H1 (cell line): ENCODE results near the gene MRC2. TPM values are rescaled to one million over a fixed set of nuclear protein-coding genes. Genes with fewer than 3 reads are reported as not detected.

ENCODE experiments used
- EGR1 ChIP-seq: IDR thresholded peaks from 2 replicates; pipeline ENCODE4 v1.6.1; 2011; ENCODE audit warnings: low read depth, low read length, borderline replicate concordance
- GTF2F1 ChIP-seq: IDR thresholded peaks from 2 replicates; pipeline ENCODE4 v1.6.1; 2012; ENCODE audit warnings: low read depth, low read length, improper control_type of control experiment, borderline replicate concordance
- RNF2 ChIP-seq: fragments of 200-900, 300-1000 bp; sonication (generic); IDR thresholded peaks from 2 replicates; pipeline ENCODE4 v1.7.1; 2016; ENCODE audit warnings: borderline replicate concordance, low read depth, mild to moderate bottlenecking, antibody characterized with exemption, low read length; ENCODE audit not compliant: poor library complexity, severe bottlenecking; ENCODE audit errors: missing control alignments
- polyA plus RNA-seq, 7 experiments: library from polyadenylated mRNA; depleted of rRNA in 3 of 7; stranded (reverse) in 5 of 7; unstranded in 2 of 7; fragments of >200 nt in 5 of 7; fragments of 200-250 nt in 2 of 7; gene quantifications; 1 replicate in 5 of 7; 2 replicates in 1 of 7; 4 replicates in 1 of 7; pipeline versions ENCODE4 v1.2.1 to v1.2.3, GENCODE V29; 2011 to 2013; ENCODE audit warnings: missing spikeins in 2 of 7, mixed read lengths in 2 of 7
- total RNA-seq: library from RNA; stranded (reverse); fragmentation: NEBNext Ultra II Directional; extraction: Animal tissue kit (Norgen Biotek cat#: 25700); gene quantifications from 2 replicates; pipeline ENCODE4 v1.2.1, GENCODE V29; 2021
- TF ChIP-seq, protein P1 (sequence below): fragments of 300-600 bp; sonication (generic); IDR thresholded peaks from 2 replicates; pipeline ENCODE4 v1.7.1; 2012; ENCODE audit warnings: low read length, moderate library complexity, mild to moderate bottlenecking, inconsistent platforms; ENCODE audit not compliant: insufficient replicate concordance
- TF ChIP-seq, protein P2 (sequence below), 3 experiments: IDR thresholded peaks; 1 replicate in 2 of 3; 2 replicates in 1 of 3; pipeline versions ENCODE4 v1.5.1 to v1.6.1; 2011; ENCODE audit warnings: low read length in 3 of 3, mild to moderate bottlenecking in 3 of 3, inconsistent platforms in 2 of 3, low read depth in 1 of 3, moderate library complexity in 1 of 3; ENCODE audit not compliant: insufficient read depth in 1 of 3; ENCODE audit errors: control extremely low read depth in 1 of 3

Gene MRC2
- total and polyA plus RNA-seq, 2 of the 8 experiments (the other 6 are each of a cell fraction or from before 2014, with no cell fraction given), result 7.0 to 24.2 TPM

DNA sequence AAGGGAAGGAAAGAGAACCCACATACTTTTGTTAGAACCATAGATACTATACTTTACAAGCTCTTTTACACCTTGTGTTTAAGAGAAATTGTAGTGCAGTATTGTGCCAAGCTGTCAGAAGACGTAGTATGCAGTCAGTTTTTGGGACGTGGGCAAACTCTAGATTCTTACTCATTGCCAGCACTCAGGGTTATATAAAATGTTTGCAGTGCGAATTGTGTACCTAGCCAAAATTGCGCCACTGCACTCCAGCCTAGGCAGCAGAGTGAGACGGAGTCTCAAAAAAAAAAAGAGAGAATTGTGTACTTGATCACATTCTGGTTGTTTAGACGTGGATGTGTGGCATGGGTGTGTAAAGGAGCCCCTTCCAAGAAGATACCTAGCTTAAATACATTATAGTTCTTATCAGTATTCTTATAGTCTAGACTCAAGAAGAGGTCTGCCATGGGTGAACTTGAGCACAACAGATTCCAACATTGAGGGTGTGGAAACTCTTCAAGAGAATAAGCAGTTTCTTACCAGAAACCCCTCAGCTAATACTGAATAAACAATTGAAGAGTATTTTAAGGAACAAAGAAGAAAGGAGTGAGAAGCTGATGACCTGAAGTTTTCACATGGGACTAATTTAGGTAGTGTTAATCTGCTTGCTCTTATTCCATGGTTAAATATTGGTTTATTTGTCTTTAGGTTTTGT lies 27.4 kb upstream of the MRC2 start (continued):
- TF ChIP-seq, protein P1, sequence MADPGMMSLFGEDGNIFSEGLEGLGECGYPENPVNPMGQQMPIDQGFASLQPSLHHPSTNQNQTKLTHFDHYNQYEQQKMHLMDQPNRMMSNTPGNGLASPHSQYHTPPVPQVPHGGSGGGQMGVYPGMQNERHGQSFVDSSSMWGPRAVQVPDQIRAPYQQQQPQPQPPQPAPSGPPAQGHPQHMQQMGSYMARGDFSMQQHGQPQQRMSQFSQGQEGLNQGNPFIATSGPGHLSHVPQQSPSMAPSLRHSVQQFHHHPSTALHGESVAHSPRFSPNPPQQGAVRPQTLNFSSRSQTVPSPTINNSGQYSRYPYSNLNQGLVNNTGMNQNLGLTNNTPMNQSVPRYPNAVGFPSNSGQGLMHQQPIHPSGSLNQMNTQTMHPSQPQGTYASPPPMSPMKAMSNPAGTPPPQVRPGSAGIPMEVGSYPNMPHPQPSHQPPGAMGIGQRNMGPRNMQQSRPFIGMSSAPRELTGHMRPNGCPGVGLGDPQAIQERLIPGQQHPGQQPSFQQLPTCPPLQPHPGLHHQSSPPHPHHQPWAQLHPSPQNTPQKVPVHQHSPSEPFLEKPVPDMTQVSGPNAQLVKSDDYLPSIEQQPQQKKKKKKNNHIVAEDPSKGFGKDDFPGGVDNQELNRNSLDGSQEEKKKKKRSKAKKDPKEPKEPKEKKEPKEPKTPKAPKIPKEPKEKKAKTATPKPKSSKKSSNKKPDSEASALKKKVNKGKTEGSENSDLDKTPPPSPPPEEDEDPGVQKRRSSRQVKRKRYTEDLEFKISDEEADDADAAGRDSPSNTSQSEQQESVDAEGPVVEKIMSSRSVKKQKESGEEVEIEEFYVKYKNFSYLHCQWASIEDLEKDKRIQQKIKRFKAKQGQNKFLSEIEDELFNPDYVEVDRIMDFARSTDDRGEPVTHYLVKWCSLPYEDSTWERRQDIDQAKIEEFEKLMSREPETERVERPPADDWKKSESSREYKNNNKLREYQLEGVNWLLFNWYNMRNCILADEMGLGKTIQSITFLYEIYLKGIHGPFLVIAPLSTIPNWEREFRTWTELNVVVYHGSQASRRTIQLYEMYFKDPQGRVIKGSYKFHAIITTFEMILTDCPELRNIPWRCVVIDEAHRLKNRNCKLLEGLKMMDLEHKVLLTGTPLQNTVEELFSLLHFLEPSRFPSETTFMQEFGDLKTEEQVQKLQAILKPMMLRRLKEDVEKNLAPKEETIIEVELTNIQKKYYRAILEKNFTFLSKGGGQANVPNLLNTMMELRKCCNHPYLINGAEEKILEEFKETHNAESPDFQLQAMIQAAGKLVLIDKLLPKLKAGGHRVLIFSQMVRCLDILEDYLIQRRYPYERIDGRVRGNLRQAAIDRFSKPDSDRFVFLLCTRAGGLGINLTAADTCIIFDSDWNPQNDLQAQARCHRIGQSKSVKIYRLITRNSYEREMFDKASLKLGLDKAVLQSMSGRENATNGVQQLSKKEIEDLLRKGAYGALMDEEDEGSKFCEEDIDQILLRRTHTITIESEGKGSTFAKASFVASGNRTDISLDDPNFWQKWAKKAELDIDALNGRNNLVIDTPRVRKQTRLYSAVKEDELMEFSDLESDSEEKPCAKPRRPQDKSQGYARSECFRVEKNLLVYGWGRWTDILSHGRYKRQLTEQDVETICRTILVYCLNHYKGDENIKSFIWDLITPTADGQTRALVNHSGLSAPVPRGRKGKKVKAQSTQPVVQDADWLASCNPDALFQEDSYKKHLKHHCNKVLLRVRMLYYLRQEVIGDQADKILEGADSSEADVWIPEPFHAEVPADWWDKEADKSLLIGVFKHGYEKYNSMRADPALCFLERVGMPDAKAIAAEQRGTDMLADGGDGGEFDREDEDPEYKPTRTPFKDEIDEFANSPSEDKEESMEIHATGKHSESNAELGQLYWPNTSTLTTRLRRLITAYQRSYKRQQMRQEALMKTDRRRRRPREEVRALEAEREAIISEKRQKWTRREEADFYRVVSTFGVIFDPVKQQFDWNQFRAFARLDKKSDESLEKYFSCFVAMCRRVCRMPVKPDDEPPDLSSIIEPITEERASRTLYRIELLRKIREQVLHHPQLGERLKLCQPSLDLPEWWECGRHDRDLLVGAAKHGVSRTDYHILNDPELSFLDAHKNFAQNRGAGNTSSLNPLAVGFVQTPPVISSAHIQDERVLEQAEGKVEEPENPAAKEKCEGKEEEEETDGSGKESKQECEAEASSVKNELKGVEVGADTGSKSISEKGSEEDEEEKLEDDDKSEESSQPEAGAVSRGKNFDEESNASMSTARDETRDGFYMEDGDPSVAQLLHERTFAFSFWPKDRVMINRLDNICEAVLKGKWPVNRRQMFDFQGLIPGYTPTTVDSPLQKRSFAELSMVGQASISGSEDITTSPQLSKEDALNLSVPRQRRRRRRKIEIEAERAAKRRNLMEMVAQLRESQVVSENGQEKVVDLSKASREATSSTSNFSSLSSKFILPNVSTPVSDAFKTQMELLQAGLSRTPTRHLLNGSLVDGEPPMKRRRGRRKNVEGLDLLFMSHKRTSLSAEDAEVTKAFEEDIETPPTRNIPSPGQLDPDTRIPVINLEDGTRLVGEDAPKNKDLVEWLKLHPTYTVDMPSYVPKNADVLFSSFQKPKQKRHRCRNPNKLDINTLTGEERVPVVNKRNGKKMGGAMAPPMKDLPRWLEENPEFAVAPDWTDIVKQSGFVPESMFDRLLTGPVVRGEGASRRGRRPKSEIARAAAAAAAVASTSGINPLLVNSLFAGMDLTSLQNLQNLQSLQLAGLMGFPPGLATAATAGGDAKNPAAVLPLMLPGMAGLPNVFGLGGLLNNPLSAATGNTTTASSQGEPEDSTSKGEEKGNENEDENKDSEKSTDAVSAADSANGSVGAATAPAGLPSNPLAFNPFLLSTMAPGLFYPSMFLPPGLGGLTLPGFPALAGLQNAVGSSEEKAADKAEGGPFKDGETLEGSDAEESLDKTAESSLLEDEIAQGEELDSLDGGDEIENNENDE, result no peak
- TF ChIP-seq RNF2 (no peak), EGR1 (no peak), GTF2F1 (no peak)
- TF ChIP-seq, protein P2, sequence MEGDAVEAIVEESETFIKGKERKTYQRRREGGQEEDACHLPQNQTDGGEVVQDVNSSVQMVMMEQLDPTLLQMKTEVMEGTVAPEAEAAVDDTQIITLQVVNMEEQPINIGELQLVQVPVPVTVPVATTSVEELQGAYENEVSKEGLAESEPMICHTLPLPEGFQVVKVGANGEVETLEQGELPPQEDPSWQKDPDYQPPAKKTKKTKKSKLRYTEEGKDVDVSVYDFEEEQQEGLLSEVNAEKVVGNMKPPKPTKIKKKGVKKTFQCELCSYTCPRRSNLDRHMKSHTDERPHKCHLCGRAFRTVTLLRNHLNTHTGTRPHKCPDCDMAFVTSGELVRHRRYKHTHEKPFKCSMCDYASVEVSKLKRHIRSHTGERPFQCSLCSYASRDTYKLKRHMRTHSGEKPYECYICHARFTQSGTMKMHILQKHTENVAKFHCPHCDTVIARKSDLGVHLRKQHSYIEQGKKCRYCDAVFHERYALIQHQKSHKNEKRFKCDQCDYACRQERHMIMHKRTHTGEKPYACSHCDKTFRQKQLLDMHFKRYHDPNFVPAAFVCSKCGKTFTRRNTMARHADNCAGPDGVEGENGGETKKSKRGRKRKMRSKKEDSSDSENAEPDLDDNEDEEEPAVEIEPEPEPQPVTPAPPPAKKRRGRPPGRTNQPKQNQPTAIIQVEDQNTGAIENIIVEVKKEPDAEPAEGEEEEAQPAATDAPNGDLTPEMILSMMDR (IDR thresholded peaks at IDR 0.05; ENCODE audit: control extremely low read depth in 1 of 3, insufficient read depth in 1 of 3, low read depth in 1 of 3, low read length in 3 of 3), result no peak
